HG02938 (cell line): ENCODE data around the gene CFC1B.
A peak's percentile ranks its signal among the peaks of the same experiment; 100 is the strongest.
"Not testable (repeated sequence)": the region's sequence is repeated elsewhere in the genome, so short reads cannot be mapped to it uniquely, and the experiment has no call there.

Experiments
- ATAC-seq: cut with Tn5 transposase; IDR thresholded peaks from one replicate; pipeline ENCODE4 v1.9.1; 2021; ENCODE audit warnings: mild to moderate bottlenecking, moderate library complexity; ENCODE audit not compliant: unreplicated experiment

The CFC1B gene

GRCh38 chr2:130520992-130521391 lies at the start of gene CFC1B:
CFC1B (plus strand) TSS chr2:130521222; CDS start chr2:130521485, 263 bp downstream.
- not testable (repeated sequence) for ATAC-seq

- not testable (repeated sequence) for ATAC-seq
These were observed 29.9 kb upstream of the CFC1B start for GRCh38 chr2:130491073-130491472.

DNA sequence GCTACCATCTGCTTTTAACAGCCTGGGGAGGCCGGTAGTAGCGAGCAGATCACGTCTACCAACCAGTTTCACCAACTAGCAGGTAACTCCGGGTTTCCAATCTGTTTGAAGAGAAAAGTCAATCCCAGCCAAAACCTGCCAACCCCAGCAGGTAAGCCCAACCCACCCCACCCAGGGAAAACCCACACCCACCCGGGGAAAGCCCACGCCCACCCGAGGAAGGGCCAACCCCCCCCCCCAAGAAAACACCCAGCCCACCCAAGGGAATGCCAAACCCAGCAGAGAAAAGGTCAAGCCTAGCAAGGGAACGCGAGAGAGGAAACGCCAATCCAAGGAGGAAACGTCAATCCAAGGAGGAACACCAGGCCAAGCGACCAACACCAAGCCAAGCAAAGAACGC lies 11.8 kb upstream of the CFC1B start, which contains the start of gene POTEI:
TSS of gene POTEI (minus strand) at position 101 of the 400 bp plus-strand sequence. CDS start at position 8, 93 bp downstream.
- ATAC-seq: not testable (repeated sequence)

GRCh38 chr2:130510807-130511746 lies 9.9 kb upstream of the CFC1B start:
- not testable (repeated sequence) for ATAC-seq

DNA sequence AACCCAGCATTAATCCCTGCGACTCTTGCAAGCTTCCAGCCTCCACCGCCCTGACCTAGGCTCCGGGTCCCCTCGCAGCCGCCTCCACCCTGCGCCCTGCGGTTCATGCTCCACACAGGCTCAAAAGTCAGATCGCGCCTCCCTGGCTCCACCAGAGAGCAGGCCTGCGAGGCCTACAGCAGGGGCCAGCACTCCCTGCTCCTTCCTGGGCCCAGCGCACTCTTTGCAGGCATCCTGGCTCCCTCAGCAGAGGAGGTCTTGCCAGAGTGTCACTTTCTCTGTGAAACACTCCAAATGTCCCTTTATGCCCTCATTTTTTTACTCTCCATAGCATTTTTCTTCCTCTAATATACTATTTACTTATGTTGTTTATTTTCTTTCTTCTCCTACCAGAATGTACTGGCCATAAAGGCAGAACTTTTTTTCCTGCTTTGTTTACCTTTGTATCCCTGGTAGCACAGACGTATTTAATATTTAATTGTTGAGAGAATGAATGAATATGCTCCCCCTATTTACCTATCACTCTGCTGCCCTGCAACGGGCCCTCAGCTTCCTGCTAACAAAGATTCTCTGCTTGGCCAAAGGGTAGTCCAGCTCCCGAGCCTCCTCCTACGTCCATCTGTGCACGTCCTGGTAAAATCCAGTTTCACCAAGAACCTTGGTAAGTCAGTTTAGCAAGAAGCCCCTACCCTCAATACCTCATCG lies 9.1 kb upstream of the CFC1B start:
- not testable (repeated sequence) for ATAC-seq

- ATAC-seq: not testable (repeated sequence)
These were observed 2.4 kb upstream of the CFC1B start for GRCh38 chr2:130518516-130519106.

DNA sequence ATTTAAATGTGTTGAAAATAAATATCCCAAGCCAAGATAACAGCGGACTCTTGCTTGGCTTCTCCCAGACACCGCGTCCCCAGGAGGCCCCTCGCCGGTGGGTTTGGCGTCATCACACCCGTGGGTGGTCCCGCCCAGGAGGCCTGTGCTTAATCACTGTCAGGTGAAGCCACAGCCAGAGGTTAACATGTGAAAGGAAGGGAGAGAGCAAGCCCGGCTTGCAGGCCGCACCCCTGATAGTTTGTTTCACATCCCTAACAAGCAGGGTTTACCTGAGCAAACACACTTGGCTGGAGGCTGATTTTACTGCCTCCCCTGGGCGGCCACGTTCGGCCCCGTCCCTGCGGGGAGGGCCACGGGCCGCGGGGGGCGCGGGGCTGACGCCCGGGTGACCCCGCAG lies 1.4 kb downstream of the CFC1B start:
- not testable (repeated sequence) for ATAC-seq

GRCh38 chr2:130527365-130527967 lies 6.4 kb downstream of the CFC1B start:
- not testable (repeated sequence) for ATAC-seq

DNA sequence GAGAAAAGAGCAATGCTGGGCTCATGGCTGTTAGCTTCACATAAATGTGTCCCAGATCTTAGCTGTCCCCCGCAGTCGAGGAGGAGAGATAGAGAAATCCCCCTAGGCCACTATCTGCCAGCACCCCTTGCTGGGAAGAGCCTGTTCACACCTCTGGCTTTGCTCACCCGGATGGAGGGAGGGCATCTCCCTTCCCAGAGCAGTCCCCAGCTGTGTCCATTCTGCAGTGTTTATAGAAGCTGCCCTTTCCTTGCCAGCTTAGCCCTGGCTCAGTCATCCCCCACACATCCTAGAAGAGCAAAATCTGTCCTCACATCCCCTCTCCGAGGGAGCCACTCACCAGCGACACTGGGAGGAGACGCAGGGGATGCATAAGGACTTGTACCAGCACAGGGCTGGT lies 8.5 kb downstream of the CFC1B start:
- ATAC-seq: not testable (repeated sequence)

DNA sequence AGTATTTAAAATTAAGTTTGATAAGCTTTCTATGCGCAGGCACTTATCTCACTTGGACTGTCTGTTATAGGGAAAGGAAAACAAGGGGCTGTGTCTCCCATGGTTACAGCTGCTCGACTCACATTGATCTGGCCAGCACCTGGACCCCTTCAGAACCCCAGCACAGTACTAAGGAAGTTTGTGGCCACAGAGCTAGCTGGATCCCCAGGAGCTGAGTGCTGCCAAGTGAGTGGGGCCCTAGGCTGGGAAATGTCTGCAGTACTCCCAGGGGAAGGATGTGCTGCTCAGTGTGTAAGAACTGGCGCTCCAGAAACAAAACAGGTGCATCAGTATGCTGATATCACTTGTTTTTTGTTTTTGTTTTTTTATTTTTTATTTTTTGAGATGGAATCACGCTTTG lies 9.2 kb downstream of the CFC1B start:
- not testable (repeated sequence) for ATAC-seq

DNA sequence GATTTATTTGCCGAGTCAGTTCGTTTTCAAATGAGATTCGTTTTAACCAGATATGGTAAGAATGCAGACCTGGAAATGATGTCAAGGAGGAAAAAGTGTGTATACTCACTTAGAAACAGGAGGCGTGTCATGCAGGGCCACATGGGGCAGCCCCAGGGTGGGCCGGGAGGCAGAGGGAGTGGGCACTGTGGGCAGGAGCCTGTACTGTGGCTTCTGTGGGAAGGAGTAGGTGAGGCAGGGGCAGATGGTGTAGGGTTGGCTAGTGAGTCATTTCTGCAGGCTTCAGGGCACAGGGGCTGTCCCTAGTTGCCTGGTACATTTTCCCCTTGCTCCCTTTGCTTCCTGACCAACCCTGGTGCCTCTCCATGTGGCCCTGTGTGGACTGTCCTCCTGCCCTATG lies 10.2 kb downstream of the CFC1B start:
- peak; percentile 62 for ATAC-seq

GRCh38 chr2:130531672-130532071 lies 10.7 kb downstream of the CFC1B start:
- ATAC-seq: not testable (repeated sequence)

DNA sequence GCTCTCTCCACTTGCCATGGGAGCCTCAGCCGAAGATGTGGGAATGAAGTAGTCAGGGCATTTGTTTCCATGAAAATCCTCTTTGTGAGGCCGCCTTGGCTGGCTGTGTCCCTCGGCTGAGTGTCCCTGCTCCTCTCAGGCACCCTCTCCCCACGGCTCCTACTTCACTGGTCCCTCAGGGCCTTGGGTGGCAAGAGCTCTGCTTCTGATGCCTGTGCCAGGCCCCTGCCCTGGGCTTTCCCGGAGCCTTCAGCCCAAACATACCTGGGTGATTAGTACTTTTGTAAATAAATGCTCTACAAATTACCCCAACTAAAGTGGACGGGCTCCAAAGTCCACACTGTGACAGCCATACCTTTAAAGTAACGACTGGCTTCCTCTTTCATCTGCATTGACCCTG lies 15.6 kb downstream of the CFC1B start:
- ATAC-seq: not testable (repeated sequence)

- ATAC-seq: not testable (repeated sequence)
These were observed 17.2 kb downstream of the CFC1B start for GRCh38 chr2:130538271-130538670.

DNA sequence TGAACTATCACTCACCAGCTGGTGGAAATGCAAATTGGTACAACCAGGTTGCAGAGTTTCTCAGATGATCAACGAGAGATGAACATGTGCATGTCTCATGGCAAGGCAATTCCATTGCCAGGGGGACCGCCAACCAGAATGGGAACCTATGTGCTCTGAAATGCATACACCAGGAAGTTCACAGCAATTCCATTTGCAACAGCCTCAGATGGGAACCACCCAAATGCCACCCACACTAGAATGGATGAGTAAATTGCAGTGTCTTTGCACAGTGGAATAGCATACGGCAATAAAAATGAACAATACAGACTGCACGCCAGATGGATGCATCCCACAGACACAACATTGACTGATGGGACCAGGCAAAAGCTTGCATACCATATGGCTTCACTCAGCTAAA lies 21.8 kb downstream of the CFC1B start:
- not testable (repeated sequence) for ATAC-seq

DNA sequence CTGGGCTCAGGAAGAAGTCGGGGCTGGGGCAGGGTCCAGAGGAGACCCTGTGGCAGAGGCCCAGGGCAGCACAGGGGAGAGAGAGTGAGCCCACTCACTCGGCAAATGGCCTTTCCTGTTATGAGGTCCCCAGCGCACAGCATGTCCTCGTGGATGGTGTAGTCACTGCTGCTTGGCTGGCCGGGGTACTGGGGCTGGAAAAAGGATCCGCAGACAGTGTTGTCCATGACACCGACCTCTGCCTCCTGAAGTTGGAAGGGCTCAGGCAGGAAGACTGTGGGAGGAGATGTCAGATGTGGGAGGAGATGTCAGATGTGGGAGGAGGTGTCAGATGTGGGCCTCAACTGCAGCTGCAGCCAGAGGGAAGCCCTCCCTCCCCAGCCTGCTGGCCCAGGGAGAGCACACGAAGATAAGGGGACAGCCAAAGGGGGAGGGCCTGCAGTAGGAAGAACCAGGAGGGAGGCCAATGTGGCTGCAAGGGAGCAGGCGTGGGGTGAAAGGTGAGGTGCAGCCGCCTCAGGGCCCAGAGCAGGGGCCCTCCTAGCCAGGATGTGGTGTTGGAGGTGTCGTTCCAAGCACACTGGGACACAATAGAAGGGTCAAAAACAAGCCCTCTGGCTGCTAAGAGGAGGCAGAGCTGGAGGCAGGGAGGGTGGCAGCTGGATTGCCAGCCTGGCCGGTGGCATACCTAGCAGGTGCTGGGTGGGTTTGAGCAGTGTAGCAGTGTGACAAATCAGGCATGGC lies 22.9 kb downstream of the CFC1B start:
- not testable (repeated sequence) for ATAC-seq

DNA sequence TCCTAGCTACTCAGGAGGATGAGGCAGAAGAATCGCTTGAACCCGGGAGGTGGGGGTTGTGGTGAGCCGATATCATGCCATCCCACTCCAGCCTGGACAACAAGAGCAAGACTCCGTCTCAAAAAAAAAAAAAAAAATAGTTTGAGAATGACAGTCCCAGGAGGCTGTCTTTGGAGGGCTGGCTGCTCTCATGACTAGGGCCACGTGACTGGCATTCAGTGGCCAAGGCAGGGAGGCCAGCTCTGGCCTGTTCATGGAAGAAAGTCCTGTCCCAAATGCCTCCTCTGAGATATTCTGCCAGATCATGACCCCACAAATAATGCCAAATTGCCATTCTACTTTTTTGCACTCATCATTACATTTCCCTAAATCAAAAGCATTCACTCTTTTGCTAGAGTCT lies 24.0 kb downstream of the CFC1B start:
- ATAC-seq: not testable (repeated sequence)

GRCh38 chr2:130548418-130548817 lies 27.4 kb downstream of the CFC1B start:
- ATAC-seq: not testable (repeated sequence)

GRCh38 chr2:130549475-130549874 lies 28.5 kb downstream of the CFC1B start:
- ATAC-seq: not testable (repeated sequence)

DNA sequence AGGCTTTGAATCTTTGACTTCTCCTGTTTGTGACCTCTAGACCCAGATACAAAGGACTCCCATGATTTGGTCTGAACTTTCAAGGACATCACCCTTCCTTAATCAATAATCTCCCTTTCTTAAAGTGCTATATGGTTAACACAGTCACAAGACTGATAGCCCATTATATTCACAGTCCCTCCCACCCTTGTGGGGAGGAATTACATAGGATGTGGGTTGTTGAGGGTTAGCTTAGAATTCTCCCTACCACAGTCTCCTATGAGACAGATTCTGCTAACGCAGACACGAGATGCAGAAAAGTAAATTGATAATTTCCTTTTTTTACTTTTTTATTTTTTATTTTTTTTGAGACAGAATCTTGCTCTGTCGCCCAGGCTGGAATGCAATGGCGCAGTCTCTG lies 33.2 kb downstream of the CFC1B start:
- not testable (repeated sequence) for ATAC-seq
